Measurements from ENCODE around the gene SPACA1.

DNA sequence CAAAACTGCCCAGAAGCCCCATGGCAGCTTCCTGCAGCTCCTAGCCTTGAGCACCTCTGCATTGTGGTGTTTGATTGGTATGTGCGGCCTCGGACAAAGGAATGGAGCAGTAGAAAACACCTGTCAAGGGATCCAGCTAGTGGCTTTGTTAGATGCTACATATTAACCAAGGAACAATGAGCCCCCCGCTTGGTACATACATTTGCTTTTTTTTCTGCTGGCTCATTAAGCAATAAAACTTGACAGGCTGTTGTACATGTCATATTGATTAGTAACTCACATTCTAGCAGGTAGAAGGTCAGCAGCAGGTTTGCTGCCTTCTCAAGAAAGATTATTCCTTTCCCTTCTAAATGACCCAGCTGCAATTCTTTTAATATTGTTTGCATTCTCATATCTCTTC lies 937 bp downstream of the SPACA1 start:
- TF ChIP-seq, protein P1, sequence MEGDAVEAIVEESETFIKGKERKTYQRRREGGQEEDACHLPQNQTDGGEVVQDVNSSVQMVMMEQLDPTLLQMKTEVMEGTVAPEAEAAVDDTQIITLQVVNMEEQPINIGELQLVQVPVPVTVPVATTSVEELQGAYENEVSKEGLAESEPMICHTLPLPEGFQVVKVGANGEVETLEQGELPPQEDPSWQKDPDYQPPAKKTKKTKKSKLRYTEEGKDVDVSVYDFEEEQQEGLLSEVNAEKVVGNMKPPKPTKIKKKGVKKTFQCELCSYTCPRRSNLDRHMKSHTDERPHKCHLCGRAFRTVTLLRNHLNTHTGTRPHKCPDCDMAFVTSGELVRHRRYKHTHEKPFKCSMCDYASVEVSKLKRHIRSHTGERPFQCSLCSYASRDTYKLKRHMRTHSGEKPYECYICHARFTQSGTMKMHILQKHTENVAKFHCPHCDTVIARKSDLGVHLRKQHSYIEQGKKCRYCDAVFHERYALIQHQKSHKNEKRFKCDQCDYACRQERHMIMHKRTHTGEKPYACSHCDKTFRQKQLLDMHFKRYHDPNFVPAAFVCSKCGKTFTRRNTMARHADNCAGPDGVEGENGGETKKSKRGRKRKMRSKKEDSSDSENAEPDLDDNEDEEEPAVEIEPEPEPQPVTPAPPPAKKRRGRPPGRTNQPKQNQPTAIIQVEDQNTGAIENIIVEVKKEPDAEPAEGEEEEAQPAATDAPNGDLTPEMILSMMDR (IDR thresholded peaks at IDR 0.05), result no peak
- TF ChIP-seq EZH2phosphoT487 (IDR thresholded peaks at IDR 0.05) (no peak), EZH2 (IDR thresholded peaks at IDR 0.05) (no peak)

All from neural progenitor cell (in vitro differentiated cells).